Tongue (tissue), 2 donors: Measurements from ENCODE around the gene ZNF234. TPM values are rescaled to one million over a fixed set of nuclear protein-coding genes. Genes with fewer than 3 reads are reported as not detected.
"Not testable (repeated sequence)": the region's sequence is repeated elsewhere in the genome, so short reads cannot be mapped to it uniquely, and the experiment has no call there.

ENCODE experiments used
- DNase-seq: peaks from one replicate; pipeline ENCODE4 v3.0.0-alpha.2; 2015
- total RNA-seq: library from RNA; depleted of rRNA; stranded (reverse); fragments of >200 nt; gene quantifications from one replicate; pipeline ENCODE4 v1.2.3, GENCODE V29; 2014

ZNF234 gene
- total RNA-seq, 1 donor from 2014 or later = 10.7 TPM

DNA sequence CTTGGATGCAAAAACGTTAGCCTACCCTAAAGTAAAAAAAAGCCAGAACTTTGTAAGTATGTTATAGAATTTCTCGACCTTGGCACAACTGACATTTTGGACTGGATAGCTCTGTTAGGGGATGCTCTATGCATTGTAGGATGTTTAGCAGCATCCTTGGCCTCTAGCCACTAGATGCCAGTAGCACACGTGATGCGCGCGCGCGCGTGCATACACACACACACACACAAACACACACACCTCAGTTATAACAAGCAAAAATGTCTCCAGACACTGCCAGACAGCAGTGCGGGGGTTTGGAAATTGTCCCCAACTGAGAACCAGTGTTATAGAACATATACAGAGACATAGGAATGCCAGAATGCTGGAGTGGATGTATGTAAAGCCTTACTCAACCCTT is 40.8 kb downstream of the ZNF234 start:
- no peak for DNase-seq

DNA sequence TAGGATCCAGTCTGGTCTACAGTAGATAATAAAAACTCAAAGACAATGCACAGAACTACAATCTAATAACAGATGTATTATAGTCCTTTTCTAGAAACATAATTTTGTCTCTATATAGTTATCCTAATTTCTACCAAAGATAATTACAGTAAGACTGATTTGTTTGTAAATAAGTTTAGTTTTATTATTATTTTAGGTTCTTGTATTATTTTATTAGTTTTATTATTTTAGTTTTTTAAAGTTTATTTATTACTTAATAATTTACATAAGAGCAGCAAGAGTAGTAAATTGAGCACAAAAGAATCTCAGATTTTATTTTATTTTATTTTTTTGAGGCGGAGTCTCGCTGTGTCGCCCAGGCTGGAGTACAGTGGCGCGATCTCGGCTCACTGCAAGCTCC is 48.7 kb downstream of the ZNF234 start:
- DNase-seq = no peak

GRCh38 chr19:44192127-44192526 is 50.8 kb downstream of the ZNF234 start:
- DNase-seq = no peak

DNA sequence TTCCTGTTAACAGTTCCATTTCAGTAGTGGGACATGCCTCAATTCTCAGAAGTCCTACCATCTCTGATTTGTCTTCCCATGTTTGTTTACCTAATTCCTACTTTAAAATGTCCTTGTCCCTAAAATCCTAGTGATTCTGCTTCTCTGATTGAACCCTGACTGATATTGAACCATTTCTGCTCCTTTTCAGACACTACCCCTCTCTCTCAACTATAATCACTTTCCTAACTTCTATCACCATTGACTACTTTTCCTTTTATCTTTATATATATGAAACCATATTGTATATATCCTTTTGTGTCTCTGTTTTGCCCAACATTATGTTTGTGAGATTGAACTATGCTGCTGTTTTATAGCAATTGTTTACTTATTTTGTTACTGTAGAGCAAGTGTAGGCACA is 55.4 kb downstream of the ZNF234 start:
- DNase-seq = no peak

GRCh38 chr19:44202470-44202869 is 61.1 kb downstream of the ZNF234 start:
- DNase-seq = no peak

DNA sequence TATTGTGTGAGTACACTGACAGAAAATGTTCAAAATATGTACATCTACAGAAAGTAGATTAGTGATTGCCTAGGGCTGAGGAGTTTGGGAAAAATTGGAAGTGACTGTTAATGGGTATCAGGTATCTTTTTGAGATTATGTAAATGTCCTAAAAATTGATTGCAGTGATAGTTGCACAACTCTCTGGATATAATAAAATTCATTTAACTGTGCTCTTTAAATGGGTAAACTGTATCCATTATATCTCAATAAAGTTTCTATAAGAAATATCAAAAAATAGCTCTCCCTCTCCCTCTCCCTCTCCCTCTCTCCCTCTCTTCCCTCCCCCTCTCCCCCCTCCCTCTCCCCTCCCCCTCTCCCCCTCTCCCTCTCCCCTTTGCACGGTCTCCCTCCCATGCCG is 61.6 kb downstream of the ZNF234 start:
- DNase-seq = no peak

DNA sequence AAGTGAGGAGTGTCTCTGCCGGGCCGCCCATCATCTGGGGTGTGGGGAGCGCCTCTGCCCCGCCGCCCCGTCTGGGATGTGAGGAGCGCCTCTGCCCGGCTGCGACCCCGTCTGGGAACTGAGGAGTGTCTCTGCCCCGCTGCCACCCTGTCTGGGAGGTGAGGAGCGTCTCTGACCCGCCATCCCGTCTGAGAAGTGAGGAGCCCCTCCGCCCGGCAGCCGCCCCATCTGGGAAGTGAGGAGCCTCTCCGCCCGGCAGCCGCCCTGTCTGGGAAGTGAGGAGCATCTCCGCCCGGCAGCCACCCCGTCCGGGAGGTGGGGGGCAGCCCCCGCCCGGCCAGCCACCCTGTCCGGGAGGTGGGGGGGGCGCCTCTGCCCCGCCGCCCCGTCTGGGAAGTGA is 62.5 kb downstream of the ZNF234 start:
- DNase-seq = not testable (repeated sequence)

DNA sequence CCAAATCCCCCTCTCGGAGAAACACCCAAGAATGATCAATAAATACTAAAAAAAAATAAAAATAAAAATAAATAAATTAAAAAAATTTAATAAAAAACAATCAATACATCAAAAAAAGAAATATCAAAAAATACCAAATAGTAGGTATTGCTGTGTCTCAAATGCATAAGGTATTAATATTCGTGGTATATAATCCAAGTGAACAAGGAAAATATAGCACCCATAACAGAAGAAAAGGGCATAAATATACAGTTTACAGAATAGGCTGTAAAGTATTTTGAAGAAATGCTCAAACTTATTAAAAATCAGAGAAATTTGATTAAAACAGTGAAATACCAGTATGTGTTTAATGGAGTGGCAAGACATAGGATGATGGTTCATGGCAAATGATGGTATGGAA is 63.4 kb downstream of the ZNF234 start:
- no peak for DNase-seq

- DNase-seq = peak; percentile 98
These were observed 65.9 kb downstream of the ZNF234 start for GRCh38 chr19:44207126-44207803.

Other genes with a start within 250 kb of the ZNF234 start
- 14.6 TPM for gene ZNF45, start 206.3 kb upstream of the ZNF234 start, total RNA-seq
- gene ZNF221, start 190.3 kb upstream of the ZNF234 start, total RNA-seq = 8.8 TPM
- gene ZNF155, start 157.4 kb upstream of the ZNF234 start, total RNA-seq = 11.1 TPM
- gene ZNF230, start 138.6 kb upstream of the ZNF234 start, total RNA-seq = 5.3 TPM
- gene ZNF222, start 116.2 kb upstream of the ZNF234 start, total RNA-seq = 3.2 TPM
- gene ZNF223, start 89.5 kb upstream of the ZNF234 start, total RNA-seq = 12.1 TPM
- 3.9 TPM for gene ZNF284, start 69.4 kb upstream of the ZNF234 start, total RNA-seq
- gene ZNF224, start 47.2 kb upstream of the ZNF234 start, total RNA-seq = 50.3 TPM
- gene ZNF225, start 28.2 kb upstream of the ZNF234 start, total RNA-seq = 7.2 TPM
- 13.3 TPM for gene ZNF226, start 23.5 kb downstream of the ZNF234 start, total RNA-seq
- gene ZNF227, start 71.0 kb downstream of the ZNF234 start, total RNA-seq = 23.4 TPM
- 1.9 TPM for gene ZNF233, start 118.3 kb downstream of the ZNF234 start, total RNA-seq
- 10.9 TPM for gene ZNF235, start 163.5 kb downstream of the ZNF234 start, total RNA-seq
- gene ZNF112, start 215.1 kb downstream of the ZNF234 start, total RNA-seq = 12.0 TPM